Hematopoietic multipotent progenitor cell treated with erythropoietin and hydrocortisone succinate and interleukin-3 and kit ligand, for 15 days (in vitro differentiated cells): Measurements from ENCODE around the gene MBNL1.

Experiments
- DNase-seq: peaks from one replicate; pipeline ENCODE4 v3.0.0-alpha.2; 2015; ENCODE audit warnings: low spot score

The MBNL1 gene

DNA sequence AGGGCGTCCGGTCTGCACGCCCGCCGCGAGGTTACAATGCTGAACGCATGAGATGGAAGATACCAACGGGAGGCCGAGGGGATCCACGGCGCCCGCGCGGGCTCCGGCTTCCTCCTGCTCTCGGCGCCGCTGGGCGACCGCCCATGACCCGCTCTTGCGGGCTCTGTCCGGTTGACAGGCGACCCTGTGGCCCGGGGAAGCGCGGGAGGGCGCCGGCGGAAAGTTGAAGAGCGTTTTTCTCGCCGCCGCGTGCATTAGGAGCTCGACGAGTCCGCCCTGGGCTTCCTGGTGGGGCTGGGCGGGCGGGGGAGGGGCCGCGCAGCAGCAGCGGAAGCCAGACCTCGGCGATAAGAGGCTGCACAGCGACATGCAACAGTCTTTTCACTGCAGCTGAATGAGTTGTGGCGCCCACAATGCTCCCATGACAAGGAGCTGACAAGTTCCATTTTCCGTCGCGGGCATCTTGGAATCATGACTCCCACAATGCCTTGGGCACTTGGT lies at the start of gene MBNL1:
MBNL1 (plus strand) TSS at position 375 of the 501 bp plus-strand sequence. CDS start 31,265 bp downstream, outside the sequence.
- DNase-seq: peak; percentile 86

- no peak for DNase-seq
These were observed 49.5 kb upstream of the MBNL1 start for GRCh38 chr3:152219216-152219615.

GRCh38 chr3:152219769-152220255 lies 48.9 kb upstream of the MBNL1 start:
- DNase-seq: no peak

DNA sequence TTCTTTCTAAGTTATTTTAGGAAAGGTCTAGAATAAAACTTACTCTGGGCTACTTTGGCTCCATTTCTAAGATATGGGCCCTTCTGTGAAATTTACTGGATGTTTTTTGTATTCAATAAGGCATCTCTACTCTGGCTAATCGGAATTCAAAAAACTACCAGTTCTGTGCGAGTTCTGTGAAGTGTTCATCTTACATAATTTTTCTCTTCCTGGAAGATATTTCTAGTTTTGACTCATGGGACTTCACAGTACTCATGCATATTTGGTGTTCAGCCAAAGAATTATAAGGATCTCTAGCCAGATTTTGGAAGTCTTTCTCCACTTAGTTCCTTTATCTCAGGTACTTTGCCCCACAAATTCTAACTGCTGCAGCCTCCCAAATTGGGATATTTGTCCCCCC lies 46.4 kb upstream of the MBNL1 start:
- no peak for DNase-seq

- DNase-seq: no peak
These were observed 43.5 kb upstream of the MBNL1 start for GRCh38 chr3:152225201-152225600.

- no peak for DNase-seq
These were observed 42.6 kb upstream of the MBNL1 start for GRCh38 chr3:152226176-152226575.

DNA sequence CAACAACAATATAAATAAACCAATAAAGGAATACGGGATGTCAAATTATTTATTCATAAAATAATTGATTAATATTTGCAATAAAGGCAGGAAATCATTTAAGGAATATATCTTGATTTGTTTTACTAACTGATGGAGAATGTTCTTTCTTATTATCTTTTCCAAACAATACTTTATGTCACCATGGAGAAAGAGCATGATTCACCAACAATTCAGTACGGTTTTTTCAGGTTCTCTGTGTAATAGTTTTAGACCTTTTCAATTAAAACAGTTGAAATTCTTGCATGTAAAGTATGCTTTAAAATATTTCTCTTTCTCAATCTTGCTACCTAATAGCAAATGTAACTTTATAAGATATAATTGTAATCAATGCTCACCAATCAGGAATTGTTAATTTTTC lies 41.7 kb upstream of the MBNL1 start:
- no peak for DNase-seq

- DNase-seq: no peak
These were observed 39.0 kb upstream of the MBNL1 start for GRCh38 chr3:152229692-152230091.

- DNase-seq: no peak
These were observed 38.4 kb upstream of the MBNL1 start for GRCh38 chr3:152230370-152230769.

GRCh38 chr3:152232001-152232400 lies 36.7 kb upstream of the MBNL1 start:
- no peak for DNase-seq

DNA sequence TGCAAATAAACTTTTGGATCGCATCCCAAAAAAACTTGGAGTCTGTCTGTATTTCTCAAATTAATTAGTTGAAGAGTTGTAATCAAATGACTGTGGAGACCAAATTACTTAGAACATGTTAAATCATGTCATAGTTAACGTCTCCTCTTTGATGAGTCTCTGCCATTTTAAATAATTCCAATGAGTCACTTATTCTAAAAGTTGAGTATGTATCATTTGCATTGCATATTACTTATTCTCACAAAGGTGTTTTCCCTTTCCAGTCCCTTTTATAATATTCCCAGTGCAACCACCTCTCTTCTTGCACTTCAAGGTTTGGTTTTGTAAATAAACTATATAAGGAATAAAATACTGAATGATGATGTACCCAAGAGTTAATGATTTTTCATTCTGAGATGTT lies 36.0 kb upstream of the MBNL1 start:
- no peak for DNase-seq

- DNase-seq: no peak
These were observed 33.9 kb upstream of the MBNL1 start for GRCh38 chr3:152234657-152235375.

DNA sequence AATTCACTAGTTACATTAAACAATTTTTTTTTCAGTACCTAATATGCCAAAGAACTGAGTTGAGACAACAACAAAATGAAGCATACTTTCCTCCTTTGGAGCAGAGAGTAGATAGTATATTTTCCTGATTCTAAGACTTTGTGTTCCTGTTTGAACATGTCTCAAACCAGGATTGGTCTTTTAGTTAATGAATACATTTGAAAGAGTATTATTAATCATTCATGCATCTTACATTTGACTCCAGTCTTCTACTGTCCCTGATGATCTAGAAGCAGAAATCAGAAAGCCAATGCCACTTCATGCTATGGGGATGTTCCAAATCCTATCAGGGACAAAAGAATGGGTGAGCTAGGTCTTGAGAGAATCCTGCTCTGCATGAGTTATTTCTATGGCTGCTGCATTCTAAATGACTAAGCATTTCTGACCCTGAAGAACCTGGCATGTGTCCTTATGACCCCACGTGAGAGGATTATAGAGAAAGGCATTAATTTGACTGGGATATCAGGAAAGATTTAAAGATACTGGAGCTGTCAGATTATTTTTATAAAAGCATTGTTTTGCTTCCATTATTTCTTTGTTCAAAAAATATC lies 32.9 kb upstream of the MBNL1 start:
- peak; percentile 46 for DNase-seq

GRCh38 chr3:152236716-152237115 lies 32.0 kb upstream of the MBNL1 start:
- DNase-seq: no peak

- DNase-seq: no peak
These were observed 27.3 kb upstream of the MBNL1 start for GRCh38 chr3:152241142-152242017.

GRCh38 chr3:152243301-152243711 lies 25.4 kb upstream of the MBNL1 start:
- DNase-seq: peak; percentile 89

- peak; percentile 44 for DNase-seq
These were observed 24.8 kb upstream of the MBNL1 start for GRCh38 chr3:152243721-152244516.

- DNase-seq: no peak
These were observed 24.2 kb upstream of the MBNL1 start for GRCh38 chr3:152244517-152244888.

- DNase-seq: no peak
These were observed 23.1 kb upstream of the MBNL1 start for GRCh38 chr3:152245498-152246170.

GRCh38 chr3:152251916-152252315 lies 16.8 kb upstream of the MBNL1 start:
- no peak for DNase-seq

- no peak for DNase-seq
These were observed 16.0 kb upstream of the MBNL1 start for GRCh38 chr3:152252755-152253154.
